ENCODE data around the gene MDP1.

Gene MDP1

DNA sequence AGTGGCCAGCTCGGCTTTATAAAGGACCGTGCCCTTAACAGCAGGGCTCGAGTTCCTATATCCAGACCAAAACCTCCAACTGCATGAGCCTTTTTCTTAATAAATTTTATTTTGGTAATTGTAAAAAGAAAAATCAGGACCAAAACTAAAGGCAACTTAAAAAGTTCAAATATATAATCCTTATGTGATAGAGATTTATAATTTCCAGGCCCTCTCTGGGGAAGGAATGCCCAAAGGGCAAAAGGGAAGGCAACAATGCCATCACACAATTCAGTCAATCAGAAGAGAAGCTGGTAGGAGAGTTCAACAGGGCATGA is 26.8 kb downstream of the MDP1 start:
- TF ChIP-seq, protein P1, sequence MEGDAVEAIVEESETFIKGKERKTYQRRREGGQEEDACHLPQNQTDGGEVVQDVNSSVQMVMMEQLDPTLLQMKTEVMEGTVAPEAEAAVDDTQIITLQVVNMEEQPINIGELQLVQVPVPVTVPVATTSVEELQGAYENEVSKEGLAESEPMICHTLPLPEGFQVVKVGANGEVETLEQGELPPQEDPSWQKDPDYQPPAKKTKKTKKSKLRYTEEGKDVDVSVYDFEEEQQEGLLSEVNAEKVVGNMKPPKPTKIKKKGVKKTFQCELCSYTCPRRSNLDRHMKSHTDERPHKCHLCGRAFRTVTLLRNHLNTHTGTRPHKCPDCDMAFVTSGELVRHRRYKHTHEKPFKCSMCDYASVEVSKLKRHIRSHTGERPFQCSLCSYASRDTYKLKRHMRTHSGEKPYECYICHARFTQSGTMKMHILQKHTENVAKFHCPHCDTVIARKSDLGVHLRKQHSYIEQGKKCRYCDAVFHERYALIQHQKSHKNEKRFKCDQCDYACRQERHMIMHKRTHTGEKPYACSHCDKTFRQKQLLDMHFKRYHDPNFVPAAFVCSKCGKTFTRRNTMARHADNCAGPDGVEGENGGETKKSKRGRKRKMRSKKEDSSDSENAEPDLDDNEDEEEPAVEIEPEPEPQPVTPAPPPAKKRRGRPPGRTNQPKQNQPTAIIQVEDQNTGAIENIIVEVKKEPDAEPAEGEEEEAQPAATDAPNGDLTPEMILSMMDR (IDR thresholded peaks at IDR 0.05; ENCODE audit: low read depth, low read length, missing control alignments), result no peak
- no peak for DNase-seq (ENCODE audit: extremely low read depth, low read depth)
- H3K4me3 ChIP-seq (replicated peaks; ENCODE audit: low read depth, low read length), result peak overlapping the region; percentile 89

DNA sequence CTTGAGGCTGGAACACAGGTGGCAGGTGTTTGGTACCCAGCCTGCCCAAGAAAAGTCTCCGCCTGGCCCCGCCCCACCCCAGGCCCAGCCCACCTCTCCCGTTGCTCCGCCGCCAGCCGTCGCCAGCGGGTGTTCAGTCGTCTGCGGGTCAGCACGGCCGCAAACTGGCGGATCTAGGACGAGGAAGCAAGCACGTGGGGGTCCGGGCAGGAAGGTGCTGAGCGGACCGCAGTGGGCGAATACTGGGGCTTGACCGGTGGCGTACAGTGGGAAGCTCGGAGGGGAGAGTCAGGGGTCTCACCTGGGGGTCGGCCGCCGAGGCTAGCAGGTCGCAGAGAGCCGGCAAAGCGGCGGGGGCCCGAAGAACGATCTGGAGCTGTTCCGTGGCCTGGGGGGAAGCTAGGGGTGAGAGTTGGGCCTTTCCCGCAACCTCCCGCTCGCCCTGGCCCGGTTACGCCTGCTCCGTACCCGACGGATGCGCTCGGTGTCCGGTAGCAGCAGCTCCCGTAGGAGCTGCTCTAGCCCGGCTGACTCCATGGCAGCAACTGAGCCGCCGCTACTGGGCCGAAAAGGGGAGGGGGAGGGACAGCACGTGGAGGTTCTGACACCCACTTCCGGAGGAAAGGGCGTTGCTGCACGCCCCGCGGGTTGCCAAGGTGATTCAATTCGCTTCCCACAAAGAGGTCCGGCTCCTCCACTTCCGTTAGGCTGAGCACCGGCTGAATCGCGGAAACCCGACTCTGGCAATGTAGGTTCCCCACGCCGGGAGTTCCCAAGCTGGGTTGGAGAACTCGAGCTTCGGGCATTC is 27.4 kb downstream of the MDP1 start, which contains the start of gene IPO4:
Gene IPO4, minus strand, starts transcription at position 566 of the 808 bp plus-strand sequence. Its CDS starts 29 bp downstream, at position 537.
- TF ChIP-seq, protein P1 (IDR thresholded peaks at IDR 0.05; ENCODE audit: low read depth, low read length, missing control alignments), result no peak
- H3K4me3 ChIP-seq (replicated peaks; ENCODE audit: low read depth, low read length), result peak within 1 kb of the TSS; percentile 89
- DNase-seq (ENCODE audit: extremely low read depth, low read depth), result peak; percentile 94

DNA sequence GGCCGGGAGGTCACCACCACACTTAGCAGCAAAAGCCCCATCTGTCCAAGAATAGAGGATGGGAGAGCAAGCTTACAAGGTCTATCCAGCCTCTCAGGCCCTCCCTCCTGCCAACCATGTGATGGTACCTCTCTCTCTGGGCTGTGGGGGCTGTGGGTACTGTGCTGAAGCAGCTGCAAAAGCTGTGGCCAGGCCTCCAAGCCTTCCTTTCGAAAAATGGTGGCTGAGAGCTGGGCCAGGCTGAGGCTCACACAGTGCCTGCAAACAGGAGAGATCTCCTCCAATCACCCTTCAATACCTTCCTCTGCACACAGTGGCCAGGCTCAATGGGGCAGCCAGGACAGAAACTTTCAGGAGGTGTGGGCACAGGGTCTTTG is 28.3 kb downstream of the MDP1 start:
- peak overlapping the region; percentile 89 for H3K4me3 ChIP-seq (replicated peaks; ENCODE audit: low read depth, low read length)

DNA sequence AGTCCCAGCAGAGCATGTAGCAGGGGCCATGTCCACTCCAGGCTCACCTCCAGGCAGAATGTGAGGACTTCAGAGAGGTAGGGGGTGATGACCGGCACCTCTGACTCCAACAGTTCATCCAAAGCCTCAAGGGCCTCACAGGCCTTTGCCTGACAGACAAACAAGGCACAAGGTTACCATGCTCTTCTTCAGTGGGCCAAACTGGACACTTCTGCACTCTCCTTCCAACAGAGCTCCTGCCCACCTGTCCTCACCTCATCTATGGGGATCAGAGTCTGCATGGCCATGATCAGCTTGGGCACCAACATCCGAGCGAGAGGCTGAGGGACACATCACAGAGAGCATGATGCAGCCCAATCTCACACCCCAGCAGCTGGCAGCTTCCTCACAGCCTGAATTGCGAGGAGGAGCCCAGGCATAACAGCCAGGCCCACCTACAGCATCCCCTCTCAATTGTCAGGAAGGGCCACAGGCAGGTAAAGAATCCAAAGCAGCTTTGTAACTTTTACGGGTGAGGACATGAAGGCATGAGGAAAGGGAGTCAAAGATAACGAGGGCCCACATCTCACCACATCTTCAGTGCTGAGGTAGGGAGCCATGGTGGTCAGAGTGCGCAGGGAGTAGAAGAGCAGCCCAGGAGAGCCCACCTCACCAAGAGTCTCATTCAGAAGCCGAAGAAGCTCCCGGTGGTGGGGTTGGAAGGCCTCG is 28.9 kb downstream of the MDP1 start:
- no peak for DNase-seq (ENCODE audit: extremely low read depth, low read depth)
- H3K4me3 ChIP-seq (replicated peaks; ENCODE audit: low read depth, low read length), result peak overlapping the region; percentile 89
- TF ChIP-seq, protein P1 (IDR thresholded peaks at IDR 0.05; ENCODE audit: low read depth, low read length, missing control alignments), result no peak

More for the DNA sequence above, 28.3 kb downstream of the MDP1 start:
- DNase-seq (ENCODE audit: extremely low read depth, low read depth), result no peak
- TF ChIP-seq, protein P1 (IDR thresholded peaks at IDR 0.05; ENCODE audit: low read depth, low read length, missing control alignments), result no peak

DNA sequence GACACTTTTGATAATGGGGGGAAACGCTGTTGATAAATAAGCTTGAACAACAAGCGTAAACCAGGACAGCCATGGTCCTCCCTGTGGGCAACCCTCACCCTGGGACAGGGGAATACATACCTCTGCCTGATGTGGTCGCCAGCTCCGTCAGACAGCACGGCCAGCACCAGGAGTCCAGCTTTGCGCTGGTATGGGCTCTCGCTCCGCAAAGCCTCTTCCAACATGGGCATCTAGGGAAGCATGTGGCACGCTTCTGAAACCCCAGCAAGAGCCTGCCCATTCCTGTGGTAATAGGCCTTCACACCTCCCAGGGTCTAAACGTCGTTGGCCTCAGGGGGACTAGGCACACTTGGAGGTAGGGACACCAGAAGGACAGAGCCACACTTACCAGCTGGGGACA is 30.1 kb downstream of the MDP1 start:
- no peak for DNase-seq (ENCODE audit: extremely low read depth, low read depth)
- TF ChIP-seq, protein P1 (IDR thresholded peaks at IDR 0.05; ENCODE audit: low read depth, low read length, missing control alignments), result no peak
- no peak overlapping the region for H3K4me3 ChIP-seq (replicated peaks; ENCODE audit: low read depth, low read length)

DNA sequence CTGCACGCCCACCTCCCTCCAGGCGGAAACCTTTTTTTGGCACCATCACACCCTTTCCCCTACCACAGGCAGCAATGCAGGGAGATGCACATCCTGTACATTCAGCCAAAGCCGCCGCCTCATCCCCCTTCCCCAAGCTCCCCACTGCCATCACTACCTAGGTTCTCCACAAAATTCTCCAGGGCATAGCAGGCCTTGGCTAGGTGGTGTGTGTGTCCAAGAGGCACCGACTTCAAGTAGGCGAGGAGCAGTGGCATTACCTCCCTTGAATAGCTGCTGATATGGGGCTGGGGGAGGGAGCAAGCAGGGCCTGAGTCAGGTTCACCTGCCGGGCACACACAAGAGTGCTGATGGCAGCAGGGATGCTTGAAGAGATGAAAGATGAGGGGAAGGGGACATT is 30.8 kb downstream of the MDP1 start:
- no peak for DNase-seq (ENCODE audit: extremely low read depth, low read depth)
- H3K4me3 ChIP-seq (replicated peaks; ENCODE audit: low read depth, low read length), result no peak overlapping the region
- TF ChIP-seq, protein P1 (IDR thresholded peaks at IDR 0.05; ENCODE audit: low read depth, low read length, missing control alignments), result no peak

All from HFF-Myc (cell line).